ENCODE data around the gene ICA1.

GRCh38 chr7:8205537-8205936 lies 56.4 kb downstream of the ICA1 start:
- TF ChIP-seq CTCF (IDR thresholded peaks at IDR 0.05 in 8 of 11, conservative IDR thresholded peaks at IDR 0.05 in 3 of 11) (no peak), POLR2AphosphoS5 (IDR thresholded peaks at IDR 0.05) (no peak), POLR2A (IDR thresholded peaks at IDR 0.05) (no peak)

Measured in spleen (tissue), 7 donors.